SK-N-SH treated with all-trans-retinoic acid at 6 μM for 48 hours (cell line): Measurements from ENCODE around the gene ZNF471.
A peak's percentile ranks its signal among the peaks of the same experiment; 100 is the strongest.

Source experiments
- ATAC-seq: fragments of 200-7000 bp; cut with Tn5 transposase; 3 replicates; pipeline ENCODE4 v1.9.1; 2020; ENCODE audit warnings: mild to moderate bottlenecking, moderate library complexity
- ARNTL ChIP-seq: fragments of 450-650 bp; formaldehyde crosslinking; IDR thresholded peaks from 2 replicates; pipeline ENCODE4 v1.5.0; 2020; ENCODE audit warnings: low read depth, mild to moderate bottlenecking, moderate library complexity, borderline replicate concordance
- BACH2 ChIP-seq: fragments of 250-450 bp; sonication (Bioruptor Pico); IDR thresholded peaks from 2 replicates; pipeline ENCODE4 v1.9.0; 2021; ENCODE audit warnings: mild to moderate bottlenecking, borderline replicate concordance
- ESRRG ChIP-seq: fragments of 250-450 bp; sonication (Bioruptor Pico); IDR thresholded peaks from 2 replicates; pipeline ENCODE4 v1.6.1; 2021; ENCODE audit warnings: mild to moderate bottlenecking
- GLIS3 ChIP-seq: fragments of 250-450 bp; sonication (Bioruptor Pico); IDR thresholded peaks from 2 replicates; pipeline ENCODE4 v1.5.0; 2020; ENCODE audit warnings: mild to moderate bottlenecking, moderate library complexity
- ISL1 ChIP-seq: fragments of 250-450 bp; sonication (Bioruptor Pico); IDR thresholded peaks from 2 replicates; pipeline ENCODE4 v2.1.2; 2022; ENCODE audit warnings: mild to moderate bottlenecking, moderate library complexity
- OSR1 ChIP-seq: fragments of 250-450 bp; sonication (Bioruptor Pico); IDR thresholded peaks from 2 replicates; pipeline ENCODE4 v1.8.0; 2022; ENCODE audit warnings: moderate library complexity, mild to moderate bottlenecking, inconsistent platforms
- PPARA ChIP-seq: fragments of 250-450 bp; sonication (Bioruptor Pico); IDR thresholded peaks from 2 replicates; pipeline ENCODE4 v1.5.0; 2020; ENCODE audit warnings: mild to moderate bottlenecking, borderline replicate concordance
- RARB ChIP-seq: fragments of 250-450 bp; sonication (Bioruptor Pico); IDR thresholded peaks from 2 replicates; pipeline ENCODE4 v1.8.0; 2021; ENCODE audit warnings: mild to moderate bottlenecking, moderate library complexity
- TCF4 ChIP-seq: fragments of 250-450 bp; sonication (Bioruptor Pico); IDR thresholded peaks from 2 replicates; pipeline ENCODE4 v1.8.0; 2021; ENCODE audit warnings: mild to moderate bottlenecking, moderate library complexity, borderline replicate concordance
- TOX ChIP-seq: fragments of 250-450 bp; sonication (Bioruptor Pico); IDR thresholded peaks from 2 replicates; pipeline ENCODE4 v1.8.0; 2021; ENCODE audit warnings: mild to moderate bottlenecking, moderate library complexity, borderline replicate concordance
- TSHZ2 ChIP-seq: fragments of 250-450 bp; sonication (Bioruptor Pico); IDR thresholded peaks from 2 replicates; pipeline ENCODE4 v1.5.0; 2020; ENCODE audit warnings: mild to moderate bottlenecking, moderate library complexity
- ZC3H10 ChIP-seq: fragments of 250-450 bp; sonication (Bioruptor Pico); IDR thresholded peaks from 2 replicates; pipeline ENCODE4 v1.5.1; 2021; ENCODE audit warnings: mild to moderate bottlenecking, moderate library complexity
- ZFP3 ChIP-seq: fragments of 250-450 bp; sonication (Bioruptor Pico); IDR thresholded peaks from 2 replicates; pipeline ENCODE4 v1.5.0; 2020; ENCODE audit warnings: mild to moderate bottlenecking, moderate library complexity
- ZFP30 ChIP-seq: fragments of 450-650 bp; formaldehyde crosslinking; IDR thresholded peaks from 2 replicates; pipeline ENCODE4 v1.5.0; 2022; ENCODE audit warnings: mild to moderate bottlenecking, moderate library complexity
- ZNF70 ChIP-seq: fragments of 450-650 bp; formaldehyde crosslinking; IDR thresholded peaks from 2 replicates; pipeline ENCODE4 v1.5.0; 2020; ENCODE audit warnings: mild to moderate bottlenecking, moderate library complexity
- ZNF8 ChIP-seq: fragments of 450-650 bp; formaldehyde crosslinking; IDR thresholded peaks from 2 replicates; pipeline ENCODE4 v1.5.0; 2020; ENCODE audit warnings: mild to moderate bottlenecking, moderate library complexity
- TF ChIP-seq, protein P1 (sequence below): fragments of 250-450 bp; sonication (Bioruptor Pico); IDR thresholded peaks from 2 replicates; pipeline ENCODE4 v1.8.0; 2021; ENCODE audit warnings: low read depth, mild to moderate bottlenecking, moderate library complexity, borderline replicate concordance
- TF ChIP-seq, protein P2 (sequence below): fragments of 250-450 bp; sonication (Bioruptor Pico); IDR thresholded peaks from 2 replicates; pipeline ENCODE4 v1.5.1; 2020; ENCODE audit warnings: low read depth, mild to moderate bottlenecking, moderate library complexity
- TF ChIP-seq, protein P3 (sequence below): fragments of 250-450 bp; sonication (Bioruptor Pico); IDR thresholded peaks from 2 replicates; pipeline ENCODE4 v1.5.1; 2021; ENCODE audit warnings: mild to moderate bottlenecking, moderate library complexity
- TF ChIP-seq, protein P4 (sequence below): fragments of 250-450 bp; sonication (Bioruptor Pico); IDR thresholded peaks from 2 replicates; pipeline ENCODE4 v1.8.0; 2020; ENCODE audit warnings: mild to moderate bottlenecking, moderate library complexity, borderline replicate concordance

Gene ZNF471

DNA sequence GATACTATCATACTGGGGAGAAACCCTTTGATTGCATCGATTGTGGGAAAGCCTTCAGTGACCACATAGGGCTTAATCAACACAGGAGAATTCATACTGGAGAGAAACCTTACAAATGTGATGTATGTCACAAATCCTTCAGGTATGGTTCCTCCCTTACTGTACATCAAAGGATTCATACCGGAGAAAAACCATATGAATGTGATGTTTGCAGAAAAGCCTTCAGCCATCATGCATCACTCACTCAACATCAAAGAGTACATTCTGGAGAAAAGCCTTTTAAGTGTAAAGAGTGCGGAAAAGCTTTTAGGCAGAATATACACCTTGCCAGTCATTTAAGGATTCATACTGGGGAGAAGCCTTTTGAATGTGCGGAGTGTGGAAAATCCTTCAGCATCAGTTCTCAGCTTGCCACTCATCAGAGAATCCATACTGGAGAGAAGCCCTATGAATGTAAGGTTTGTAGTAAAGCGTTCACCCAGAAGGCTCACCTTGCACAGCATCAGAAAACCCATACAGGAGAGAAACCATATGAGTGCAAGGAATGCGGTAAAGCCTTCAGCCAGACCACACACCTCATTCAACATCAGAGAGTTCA, 46.7 kb downstream of the ZNF471 start (continued):
- TF ChIP-seq, protein P1, sequence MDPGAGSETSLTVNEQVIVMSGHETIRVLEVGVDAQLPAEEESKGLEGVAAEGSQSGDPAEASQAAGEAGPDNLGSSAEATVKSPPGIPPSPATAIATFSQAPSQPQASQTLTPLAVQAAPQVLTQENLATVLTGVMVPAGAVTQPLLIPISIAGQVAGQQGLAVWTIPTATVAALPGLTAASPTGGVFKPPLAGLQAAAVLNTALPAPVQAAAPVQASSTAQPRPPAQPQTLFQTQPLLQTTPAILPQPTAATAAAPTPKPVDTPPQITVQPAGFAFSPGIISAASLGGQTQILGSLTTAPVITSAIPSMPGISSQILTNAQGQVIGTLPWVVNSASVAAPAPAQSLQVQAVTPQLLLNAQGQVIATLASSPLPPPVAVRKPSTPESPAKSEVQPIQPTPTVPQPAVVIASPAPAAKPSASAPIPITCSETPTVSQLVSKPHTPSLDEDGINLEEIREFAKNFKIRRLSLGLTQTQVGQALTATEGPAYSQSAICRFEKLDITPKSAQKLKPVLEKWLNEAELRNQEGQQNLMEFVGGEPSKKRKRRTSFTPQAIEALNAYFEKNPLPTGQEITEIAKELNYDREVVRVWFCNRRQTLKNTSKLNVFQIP, result no peak
- TF ChIP-seq OSR1 (CRISPR knock-in tag) (no peak), TCF4 (CRISPR knock-in tag) (no peak)

GRCh38 chr19:56562766-56563165, 55.1 kb downstream of the ZNF471 start:
- no peak for ATAC-seq
- TF ChIP-seq, protein P2, sequence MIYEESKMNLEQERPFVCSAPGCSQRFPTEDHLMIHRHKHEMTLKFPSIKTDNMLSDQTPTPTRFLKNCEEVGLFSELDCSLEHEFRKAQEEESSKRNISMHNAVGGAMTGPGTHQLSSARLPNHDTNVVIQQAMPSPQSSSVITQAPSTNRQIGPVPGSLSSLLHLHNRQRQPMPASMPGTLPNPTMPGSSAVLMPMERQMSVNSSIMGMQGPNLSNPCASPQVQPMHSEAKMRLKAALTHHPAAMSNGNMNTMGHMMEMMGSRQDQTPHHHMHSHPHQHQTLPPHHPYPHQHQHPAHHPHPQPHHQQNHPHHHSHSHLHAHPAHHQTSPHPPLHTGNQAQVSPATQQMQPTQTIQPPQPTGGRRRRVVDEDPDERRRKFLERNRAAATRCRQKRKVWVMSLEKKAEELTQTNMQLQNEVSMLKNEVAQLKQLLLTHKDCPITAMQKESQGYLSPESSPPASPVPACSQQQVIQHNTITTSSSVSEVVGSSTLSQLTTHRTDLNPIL, result no peak
- TF ChIP-seq RARB (no peak), OSR1 (CRISPR knock-in tag) (no peak), ARNTL (CRISPR knock-in tag) (no peak), ZC3H10 (CRISPR knock-in tag) (no peak), TSHZ2 (CRISPR knock-in tag) (no peak), BACH2 (CRISPR knock-in tag) (no peak), ISL1 (CRISPR knock-in tag) (no peak), ZNF70 (CRISPR knock-in tag) (no peak), TOX (CRISPR knock-in tag) (no peak), ZFP3 (no peak), ZFP30 (CRISPR knock-in tag) (no peak), ZNF8 (CRISPR knock-in tag) (no peak), PPARA (CRISPR knock-in tag) (no peak), TCF4 (CRISPR knock-in tag) (no peak)
- TF ChIP-seq, protein P3, sequence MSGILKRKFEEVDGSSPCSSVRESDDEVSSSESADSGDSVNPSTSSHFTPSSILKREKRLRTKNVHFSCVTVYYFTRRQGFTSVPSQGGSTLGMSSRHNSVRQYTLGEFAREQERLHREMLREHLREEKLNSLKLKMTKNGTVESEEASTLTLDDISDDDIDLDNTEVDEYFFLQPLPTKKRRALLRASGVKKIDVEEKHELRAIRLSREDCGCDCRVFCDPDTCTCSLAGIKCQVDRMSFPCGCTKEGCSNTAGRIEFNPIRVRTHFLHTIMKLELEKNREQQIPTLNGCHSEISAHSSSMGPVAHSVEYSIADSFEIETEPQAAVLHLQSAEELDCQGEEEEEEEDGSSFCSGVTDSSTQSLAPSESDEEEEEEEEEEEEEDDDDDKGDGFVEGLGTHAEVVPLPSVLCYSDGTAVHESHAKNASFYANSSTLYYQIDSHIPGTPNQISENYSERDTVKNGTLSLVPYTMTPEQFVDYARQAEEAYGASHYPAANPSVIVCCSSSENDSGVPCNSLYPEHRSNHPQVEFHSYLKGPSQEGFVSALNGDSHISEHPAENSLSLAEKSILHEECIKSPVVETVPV (CRISPR knock-in tag), result no peak
- TF ChIP-seq, protein P4, sequence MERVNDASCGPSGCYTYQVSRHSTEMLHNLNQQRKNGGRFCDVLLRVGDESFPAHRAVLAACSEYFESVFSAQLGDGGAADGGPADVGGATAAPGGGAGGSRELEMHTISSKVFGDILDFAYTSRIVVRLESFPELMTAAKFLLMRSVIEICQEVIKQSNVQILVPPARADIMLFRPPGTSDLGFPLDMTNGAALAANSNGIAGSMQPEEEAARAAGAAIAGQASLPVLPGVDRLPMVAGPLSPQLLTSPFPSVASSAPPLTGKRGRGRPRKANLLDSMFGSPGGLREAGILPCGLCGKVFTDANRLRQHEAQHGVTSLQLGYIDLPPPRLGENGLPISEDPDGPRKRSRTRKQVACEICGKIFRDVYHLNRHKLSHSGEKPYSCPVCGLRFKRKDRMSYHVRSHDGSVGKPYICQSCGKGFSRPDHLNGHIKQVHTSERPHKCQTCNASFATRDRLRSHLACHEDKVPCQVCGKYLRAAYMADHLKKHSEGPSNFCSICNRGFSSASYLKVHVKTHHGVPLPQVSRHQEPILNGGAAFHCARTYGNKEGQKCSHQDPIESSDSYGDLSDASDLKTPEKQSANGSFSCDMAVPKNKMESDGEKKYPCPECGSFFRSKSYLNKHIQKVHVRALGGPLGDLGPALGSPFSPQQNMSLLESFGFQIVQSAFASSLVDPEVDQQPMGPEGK (CRISPR knock-in tag), result no peak
- TF ChIP-seq, protein P1, result no peak

DNA sequence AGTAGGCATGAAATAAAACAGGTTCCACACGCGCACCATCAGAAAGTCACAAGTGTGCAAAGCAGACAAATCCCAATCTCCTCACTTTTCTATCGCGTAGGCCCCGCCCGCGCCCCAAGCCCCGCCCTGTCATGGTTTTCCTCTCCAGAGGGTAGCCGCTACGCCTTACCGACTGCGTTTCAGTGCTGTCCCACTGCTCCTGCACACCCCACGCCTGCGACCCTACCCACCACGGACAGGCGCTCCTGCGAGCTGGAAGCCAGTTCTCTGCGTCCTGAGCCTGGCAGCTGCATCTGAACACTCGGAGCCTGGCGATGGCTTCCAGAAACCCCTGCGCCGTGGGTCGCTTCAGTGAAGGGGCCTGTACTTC, 59.2 kb downstream of the ZNF471 start:
- ATAC-seq, result peak; percentile 74
- TF ChIP-seq ESRRG (CRISPR knock-in tag) (no peak), ZNF70 (CRISPR knock-in tag) (no peak), ZC3H10 (CRISPR knock-in tag) (no peak), PPARA (CRISPR knock-in tag) (no peak), ARNTL (CRISPR knock-in tag) (no peak), ZFP30 (CRISPR knock-in tag) (no peak), GLIS3 (CRISPR knock-in tag) (no peak), ZNF8 (CRISPR knock-in tag) (no peak), OSR1 (CRISPR knock-in tag) (no peak)
- TF ChIP-seq, protein P2, result no peak
- TF ChIP-seq, protein P3 (CRISPR knock-in tag), result no peak
